Activated CD4-positive, CD25-positive, alpha-beta regulatory T cell treated with anti-CD3 and anti-CD28 coated beads, Interleukin-2, amount 50 U/mL, for 16 hours (primary cell): Measurements from ENCODE around the gene PARD3.

Source experiments
- DNase-seq: peaks from one replicate; pipeline ENCODE4 v3.0.0-alpha.2; 2020; ENCODE audit warnings: low read depth, low spot score

Gene PARD3

DNA sequence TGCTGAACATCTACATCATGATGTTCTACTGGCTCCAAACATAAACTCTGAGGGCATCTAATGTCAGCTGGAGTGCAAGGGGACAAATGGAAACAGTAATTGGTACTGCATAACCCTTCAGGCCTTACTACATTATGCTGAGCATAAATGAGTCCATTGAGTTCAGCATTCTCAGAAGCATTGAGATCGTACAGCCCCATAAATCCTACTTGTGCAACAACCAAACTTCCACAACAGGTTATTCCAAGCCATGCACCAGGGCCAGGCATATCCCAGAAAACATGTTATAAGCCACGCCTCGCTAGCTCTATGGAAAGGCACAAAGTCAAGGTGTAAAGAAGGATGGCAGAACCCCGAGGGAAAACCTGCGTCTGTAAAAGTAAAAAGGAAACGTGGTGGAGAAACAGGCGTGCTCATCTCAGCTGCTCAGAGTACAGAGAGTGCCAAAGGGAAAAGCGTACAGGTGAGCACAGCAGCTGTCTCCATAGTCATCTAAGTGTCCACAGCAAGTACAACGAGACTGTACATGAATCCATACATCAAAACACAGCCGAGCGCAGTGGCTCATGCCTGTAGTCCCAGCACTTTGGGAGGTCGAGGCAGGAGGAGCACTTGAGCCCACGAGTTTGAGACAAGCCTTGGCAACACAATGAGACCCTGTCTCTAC is 124.6 kb downstream of the PARD3 start:
- no peak for DNase-seq

DNA sequence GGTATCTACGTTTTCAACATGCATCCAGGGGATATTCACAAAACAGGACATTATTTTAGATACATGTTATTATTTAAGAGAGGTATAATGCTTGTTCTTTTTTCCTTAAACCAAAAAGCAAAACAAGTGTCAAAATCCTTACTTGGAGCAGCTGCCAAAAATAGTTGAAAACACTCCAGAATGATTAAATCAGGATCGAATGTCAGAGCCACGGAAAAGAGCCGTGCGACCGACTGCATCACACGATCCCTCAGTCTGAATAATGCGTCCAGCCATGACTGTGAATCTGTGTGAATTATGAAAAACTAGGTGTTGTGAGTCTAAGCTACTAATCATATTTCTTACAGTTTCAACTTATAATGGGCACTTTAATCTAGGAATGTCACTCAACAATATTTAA is 126.0 kb downstream of the PARD3 start:
- DNase-seq: no peak

DNA sequence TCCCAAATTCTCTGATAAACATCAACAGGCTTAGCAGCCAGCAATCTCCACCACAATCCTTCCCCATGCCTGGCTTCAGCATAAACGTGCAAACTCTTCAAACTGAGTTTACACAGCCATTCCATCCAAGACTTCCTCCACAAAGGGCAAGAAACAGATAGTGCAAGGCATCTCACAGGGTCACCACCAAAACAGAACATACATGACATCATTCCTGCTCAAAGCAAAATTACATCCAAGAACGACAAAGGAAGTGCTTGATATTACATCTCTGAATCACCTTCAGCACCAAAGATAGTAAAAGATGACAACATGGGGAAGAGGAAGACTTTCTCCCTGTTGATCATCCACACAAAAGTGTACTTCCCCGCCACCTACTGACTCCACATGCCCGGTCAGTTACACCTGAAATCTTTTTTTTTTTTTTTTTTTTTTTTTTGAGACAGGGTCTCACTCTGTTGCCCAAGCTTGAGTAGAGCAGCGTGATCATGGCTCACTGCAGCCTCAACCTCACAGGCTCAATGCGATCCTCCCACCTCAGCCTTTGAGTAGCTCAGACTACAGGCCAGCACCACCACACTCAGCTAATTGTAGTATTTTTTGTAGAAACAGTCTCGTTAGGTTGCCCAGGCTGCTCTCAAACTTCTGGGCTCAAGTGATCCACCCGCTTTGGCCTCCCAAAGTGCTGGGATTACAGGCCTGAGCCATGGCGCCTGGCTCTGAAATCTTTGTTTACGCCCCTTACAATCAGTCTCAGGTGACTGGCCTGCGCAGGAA is 127.5 kb downstream of the PARD3 start:
- no peak for DNase-seq

DNA sequence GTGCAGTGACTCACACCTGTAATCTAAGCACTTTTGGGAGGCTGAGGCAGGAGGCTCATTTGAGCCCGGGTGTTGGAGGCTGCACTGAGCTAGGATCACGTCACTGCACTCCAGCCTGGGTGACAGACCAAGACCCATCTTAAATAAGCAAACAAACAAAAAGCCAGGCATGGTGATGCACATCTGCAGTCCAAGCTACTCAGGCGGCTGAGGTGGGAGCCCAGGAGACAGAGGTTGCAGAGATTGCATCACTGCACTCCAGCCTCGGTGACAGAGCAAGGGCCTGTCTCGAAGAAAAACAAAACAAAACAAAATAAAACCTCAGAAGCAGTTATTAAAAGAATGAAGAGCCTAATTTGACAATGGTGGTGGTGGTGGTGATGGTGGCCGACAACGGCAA is 132.5 kb downstream of the PARD3 start:
- DNase-seq: no peak

DNA sequence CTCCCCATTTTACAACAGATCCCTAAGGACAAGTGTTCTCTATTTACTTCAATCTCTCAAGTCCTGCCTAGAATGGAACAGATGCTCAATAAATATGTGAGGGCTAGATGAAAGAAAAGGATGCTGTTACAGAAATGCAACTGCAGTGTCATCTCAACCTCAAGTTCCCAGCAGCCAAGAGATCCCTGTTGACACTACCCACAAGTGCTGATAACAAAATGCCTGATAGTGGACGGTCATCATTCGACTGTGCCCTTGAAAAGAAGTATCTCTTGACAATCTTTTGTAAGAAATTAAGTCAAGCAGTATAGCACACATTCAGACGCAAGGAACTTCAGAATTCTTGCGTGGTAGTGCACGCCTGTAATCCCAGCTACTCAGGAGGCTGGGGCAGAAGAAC is 133.2 kb downstream of the PARD3 start:
- DNase-seq: no peak

DNA sequence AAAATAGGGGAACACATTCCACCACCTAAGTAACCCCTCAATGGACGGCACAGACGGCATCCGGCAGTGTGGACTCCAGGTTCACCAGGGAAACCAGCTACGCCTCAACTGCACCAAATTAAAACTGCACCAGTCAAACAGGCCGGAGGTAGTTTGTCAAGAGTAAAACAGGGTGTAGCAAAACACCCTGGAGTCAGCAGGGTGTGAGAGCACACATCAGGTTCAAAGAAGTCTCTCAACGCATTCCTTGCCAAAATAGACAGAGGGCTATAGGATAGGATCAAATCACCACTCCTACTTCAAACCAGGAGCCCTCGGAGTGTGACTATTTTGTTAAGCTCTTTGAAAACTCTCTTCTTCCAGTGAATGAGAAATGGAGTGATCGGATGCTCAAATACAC is 135.9 kb downstream of the PARD3 start:
- DNase-seq: no peak

DNA sequence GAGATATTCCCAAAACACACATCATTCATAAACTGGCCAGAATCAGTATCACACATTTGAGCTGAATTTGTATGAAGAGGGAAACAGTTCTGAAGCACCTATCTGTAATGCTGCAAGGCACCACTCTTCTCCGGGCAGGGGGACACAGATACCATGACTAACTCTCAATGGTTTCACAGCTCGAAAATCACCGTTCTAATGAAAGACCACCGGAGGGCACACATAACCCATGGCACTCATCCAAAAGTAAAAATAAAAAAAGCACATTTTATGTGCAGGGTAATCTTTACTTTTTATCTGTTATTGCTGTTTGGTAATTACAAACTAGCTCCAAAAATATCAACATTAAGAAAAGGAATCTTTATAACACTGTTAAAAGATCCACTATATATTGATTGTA is 137.5 kb downstream of the PARD3 start:
- no peak for DNase-seq

DNA sequence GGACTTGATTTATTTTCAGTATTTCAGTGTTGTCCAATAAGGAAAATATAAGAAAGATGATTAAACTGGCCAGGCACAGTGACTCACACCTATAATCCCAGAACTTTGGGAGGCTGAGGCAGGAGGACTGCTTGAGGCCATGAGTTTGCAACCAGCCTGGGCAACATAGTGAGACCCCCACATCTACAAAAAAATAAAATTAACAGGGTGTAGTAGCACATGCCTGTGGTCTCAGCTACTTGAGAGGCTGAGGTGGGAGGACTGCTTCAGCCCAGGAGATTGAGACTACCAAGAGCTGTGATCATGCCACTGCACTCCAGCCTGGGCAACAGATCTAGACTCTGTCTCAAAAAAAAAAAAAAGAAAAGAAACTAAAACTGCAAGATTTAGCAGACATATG is 138.0 kb downstream of the PARD3 start:
- DNase-seq: no peak

DNA sequence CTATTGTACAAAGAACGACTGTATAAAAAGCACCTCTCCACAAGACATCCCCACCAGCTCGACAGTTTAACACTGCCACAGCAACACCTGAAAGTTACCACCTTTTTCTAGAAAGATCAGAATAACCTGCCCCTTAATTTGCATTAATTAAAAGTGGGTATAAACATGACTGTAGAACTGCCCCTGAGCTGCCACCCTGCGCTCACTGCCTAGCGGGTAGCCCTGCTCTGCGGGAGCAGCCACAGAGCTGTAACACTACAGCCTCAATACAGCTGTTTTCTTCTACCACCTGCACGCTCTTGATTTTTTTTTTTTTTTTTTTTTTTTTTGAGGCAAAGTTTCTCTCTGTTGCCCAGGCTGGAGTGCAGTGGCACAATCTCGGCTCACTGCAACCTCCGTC is 140.9 kb downstream of the PARD3 start:
- no peak for DNase-seq

DNA sequence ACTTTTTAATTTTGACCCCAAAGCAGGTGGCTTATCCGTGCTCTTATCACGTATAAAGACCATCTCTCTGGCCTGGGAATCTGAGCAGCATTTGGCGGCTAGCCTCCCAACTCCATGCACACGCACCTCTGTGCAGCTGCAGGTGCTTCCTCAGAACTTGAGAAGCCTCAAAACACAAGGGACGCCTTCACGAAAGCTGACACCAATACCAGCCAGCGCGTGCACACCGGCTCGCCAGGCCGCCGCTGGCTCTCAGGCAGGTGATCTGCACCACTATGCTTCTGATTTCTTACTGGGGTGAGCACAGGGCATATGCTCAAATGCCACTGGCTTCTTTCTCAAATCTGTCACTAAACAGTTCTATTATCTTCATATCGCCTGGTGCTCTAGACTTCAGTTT is 145.0 kb downstream of the PARD3 start:
- no peak for DNase-seq

DNA sequence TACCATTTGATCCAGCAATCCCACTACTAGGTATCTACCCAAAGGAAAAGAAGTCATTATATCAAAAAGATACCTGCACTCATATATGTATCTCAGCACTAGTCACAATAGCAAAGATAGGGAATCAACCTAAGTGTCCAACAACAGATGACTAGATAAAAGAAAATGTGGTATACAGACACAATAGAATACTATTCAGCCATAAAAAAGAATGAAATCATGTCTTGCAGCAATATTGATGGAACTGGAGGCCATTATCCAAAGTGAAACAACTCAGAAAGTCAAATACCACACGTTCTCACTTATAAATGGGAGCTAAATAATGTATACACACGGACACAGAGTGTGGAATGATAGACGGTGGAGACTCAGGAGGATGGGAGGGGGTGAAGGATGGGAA is 146.0 kb downstream of the PARD3 start:
- DNase-seq: no peak

DNA sequence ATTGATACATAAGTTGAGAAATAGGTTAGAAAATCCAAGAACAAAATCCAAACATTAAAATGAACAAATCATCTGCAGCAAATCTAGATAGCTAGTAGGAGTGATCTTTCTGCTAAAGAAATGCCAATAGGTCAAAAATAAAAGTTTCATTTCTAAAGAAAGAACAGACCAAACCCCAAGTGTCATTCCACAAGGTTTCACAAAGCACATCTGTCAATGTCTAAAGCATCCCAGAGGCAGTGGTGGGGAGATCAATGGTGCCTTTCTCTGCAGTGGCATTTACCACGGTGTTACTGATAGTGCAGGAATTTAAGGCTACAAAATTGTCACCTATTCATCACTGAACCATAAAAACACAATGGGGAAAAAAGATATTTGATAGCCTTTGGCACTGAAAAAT is 147.9 kb downstream of the PARD3 start:
- no peak for DNase-seq

DNA sequence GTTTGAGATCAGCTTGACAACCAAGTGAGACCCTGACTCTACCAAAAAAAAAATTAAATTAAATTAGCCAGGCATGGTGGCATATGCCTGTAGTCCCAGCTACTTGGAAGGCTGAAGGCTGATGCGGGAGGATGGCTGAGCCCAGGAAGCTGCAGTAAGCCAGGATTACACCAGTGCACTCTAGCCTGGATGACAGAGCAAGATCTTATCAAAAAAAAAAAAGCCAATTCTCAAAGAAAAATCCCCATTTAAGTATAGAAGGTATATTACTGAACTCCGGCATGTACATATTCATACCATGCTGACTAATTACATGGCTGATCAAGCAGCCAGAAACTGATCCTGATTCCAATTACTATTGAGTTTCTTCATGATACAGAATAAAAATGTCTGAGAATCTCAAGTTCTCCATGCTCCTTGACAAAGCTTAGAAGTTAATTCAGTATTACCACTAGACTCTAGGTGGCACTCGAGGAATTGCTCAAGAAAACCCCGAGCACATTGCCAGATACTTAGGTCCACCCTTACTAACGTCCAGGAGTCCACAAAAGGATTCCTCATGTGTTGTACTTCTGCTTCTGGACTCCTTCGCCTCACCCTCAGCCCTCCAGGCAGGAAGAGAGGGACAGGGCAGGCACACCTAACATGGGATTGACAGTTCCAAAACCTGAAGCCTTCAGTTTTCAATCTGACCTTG is 148.9 kb downstream of the PARD3 start:
- no peak for DNase-seq

DNA sequence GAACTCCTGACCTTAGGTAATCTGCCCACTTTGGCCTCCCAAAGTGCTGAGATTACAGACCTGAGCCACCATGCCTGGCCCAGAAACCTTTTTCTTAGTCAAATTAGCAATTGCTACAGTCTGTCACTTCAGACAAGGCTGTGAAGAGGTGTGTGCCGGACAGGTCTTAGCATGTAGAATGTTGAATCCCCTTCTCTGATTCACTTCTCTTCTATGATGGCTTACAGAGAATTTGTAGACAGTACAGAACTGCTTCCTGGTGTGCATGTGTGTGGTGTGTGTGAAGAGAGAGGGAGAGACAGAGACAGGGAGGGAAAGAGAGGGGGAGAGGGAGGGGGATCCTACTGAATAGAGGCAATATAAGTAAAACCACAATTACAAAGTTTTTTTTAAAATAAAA is 150.4 kb downstream of the PARD3 start:
- DNase-seq: no peak

DNA sequence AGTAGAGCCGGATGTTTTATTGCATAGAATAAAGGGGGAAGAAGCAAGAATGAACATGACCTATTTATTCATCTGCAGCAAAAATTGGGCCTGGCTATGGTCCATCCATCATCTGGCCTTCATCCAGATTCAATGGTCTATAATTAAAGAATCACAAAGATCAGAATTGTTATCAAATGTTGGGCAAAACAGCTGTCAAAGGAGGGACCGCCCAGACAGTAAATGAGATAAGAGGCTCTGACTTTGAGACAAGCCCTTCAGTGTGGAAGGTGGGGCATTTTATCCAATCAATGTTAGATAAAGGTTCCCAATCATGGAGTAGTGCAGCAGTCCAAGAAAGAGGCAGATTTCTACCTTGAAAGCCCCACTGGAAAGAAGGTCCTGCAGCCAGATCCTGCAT is 153.5 kb downstream of the PARD3 start:
- DNase-seq: no peak

DNA sequence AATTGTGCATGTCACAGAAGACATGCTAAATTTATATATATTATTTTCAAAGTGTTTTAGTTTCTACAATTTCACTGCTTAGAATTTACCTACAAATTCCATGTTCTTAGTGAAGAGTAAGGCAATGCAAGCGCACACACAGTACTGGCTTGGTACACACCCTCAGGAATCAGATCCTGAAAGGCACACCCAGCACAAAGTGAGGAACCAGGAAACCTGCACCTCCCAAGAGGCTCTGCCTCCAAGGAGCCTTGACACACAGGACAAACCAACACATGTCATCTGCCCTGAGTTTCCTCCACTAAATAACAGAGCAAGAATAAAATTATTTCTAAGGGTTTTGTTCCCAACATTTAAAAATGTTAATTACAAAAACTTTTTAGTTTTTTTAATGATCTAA is 156.2 kb downstream of the PARD3 start:
- DNase-seq: no peak

DNA sequence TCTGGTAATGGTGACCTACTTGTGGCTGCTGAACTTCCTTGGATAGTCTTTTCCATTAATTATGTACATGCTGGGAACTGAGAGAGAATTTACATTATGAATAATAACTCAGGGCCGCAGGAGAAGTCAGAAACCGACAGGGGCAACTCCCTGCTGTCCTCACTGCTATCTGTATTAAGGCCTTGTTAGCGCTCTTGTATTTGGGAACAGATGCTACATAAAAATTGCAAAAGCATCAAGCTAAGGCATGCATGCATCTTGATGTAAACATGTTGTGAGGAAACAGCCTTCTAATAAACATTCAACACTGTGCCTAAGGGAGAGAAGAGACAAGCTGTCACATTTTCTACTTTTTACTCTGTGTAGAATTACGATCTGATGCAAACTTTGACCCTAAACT is 158.4 kb downstream of the PARD3 start:
- no peak for DNase-seq

DNA sequence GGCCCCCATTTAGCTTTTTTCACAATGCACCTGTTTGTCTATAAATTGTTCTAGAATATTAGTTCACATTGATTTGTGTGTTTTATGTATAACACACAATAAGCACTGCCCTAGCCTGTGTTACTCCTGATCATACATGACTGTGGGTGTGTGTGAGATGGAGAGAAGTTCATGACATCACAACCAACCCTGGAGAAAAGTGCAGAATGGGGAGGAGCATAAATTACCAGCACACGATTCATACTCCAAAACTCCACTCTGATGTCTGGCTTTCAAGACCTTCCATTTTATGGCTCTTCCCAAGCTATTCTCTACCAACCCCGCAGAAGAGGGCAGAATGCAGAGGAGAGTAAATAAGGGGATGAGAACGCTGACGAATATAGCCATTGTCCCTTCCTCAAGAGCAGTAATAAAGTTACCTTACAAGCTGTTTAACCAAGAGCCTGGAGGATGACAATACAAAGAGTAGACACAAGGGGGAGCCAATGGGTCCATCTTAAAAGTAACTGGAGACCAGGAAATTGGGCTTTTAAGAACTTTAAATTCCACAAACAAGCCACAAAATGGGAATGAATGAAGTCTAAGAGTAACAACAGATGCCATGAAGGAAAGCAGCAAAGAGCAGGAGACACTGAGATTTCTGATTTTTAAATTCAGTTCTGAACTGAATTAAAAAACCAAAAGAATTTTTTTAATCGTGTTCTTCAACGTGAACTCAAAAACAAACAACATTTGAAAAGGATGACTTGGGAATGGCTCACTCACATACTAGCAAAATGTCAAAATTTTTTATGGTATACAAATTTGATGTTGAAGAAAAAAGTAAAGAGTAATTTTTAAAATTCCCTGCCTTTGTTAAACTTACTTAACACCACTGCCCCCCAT is 159.6 kb downstream of the PARD3 start:
- no peak for DNase-seq

DNA sequence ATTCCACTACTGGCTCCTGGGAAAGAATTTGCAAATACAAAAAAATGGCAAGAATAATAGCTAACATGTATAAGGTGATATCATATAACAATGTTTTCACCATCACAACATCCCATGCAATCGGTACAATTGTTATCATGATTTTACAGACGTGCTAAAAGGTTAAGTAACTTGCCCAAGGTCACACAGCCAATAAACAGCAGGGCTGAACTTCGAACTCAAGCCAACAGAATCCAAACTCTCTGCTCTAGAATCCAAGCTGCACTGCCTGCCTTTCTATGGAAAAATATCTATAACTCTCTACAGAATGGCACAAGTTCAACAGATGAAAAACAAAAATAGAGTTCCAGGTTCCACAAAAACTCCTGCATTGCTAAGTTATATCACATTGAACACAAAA is 160.9 kb downstream of the PARD3 start:
- no peak for DNase-seq

DNA sequence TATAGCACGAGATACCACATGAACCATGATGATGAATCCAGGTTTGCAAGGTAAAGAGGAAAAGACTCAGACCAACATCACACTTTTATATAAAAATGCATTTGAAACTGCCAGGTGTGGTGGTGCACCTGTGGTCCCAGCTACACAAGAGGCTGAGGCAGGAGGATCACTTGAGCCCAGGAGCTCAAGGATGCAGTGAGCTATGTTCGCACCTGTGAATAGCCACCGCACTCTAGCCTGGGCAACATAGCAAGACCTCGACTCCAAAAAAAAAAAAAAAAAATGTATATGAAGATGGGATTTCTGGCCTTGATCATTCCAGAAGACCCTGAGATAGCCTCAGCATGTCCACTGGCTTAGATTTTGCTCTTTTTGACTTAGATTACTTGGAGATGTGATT is 161.6 kb downstream of the PARD3 start:
- no peak for DNase-seq

DNA sequence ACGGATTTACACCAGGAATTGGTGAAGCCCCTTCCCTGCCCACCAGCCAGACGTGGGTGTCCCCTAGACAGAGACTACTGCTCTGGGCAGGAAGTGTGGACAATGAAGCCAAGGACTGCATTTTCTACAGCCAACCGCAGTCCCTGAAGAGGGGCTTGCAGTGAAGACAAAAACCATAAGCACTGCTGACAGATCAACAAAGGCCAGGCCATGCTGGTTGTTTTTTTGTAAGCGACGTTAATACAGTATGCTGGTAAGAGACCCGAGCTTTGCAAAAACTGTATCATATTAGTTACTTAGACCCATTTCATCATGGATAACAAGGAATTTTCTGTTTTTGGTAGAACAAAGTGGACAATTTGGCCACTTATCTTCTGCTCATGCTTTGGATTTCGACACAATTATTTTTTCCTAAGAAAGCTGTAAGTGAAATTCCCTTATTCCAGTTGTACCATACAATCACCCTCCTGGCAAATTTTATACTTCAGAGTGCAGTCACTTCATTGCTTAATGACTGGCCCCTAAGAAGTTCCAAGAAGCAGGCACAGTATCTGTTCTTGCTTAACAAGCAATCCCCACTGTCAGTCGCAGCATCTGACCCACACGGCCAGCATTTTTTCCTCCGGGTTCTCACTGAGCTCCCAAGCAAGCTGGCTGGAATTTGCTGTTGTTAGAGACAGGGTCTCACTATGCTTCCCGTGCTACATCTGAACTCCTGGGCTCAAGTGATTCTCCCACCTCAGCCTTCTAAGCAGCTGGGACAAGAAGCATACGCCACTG is 163.5 kb downstream of the PARD3 start:
- DNase-seq: no peak
